Neural progenitor cell (in vitro differentiated cells): Measurements from ENCODE around the gene BRWD1. TPM values are rescaled to one million over a fixed set of nuclear protein-coding genes. Genes with fewer than 3 reads are reported as not detected.

Experiments
- DNase-seq: peaks from one replicate; pipeline ENCODE4 v3.0.0-alpha.2; 2016; ENCODE audit warnings: low spot score
- H2AFZ ChIP-seq: fragments of 200-600 bp; sonication (generic); replicated peaks from 2 replicates; pipeline ENCODE4 v1.6.1; 2016; ENCODE audit warnings: antibody characterized with exemption
- H3F3A ChIP-seq: fragments of 200-600 bp; sonication (generic); 2 replicates; pipeline ENCODE4 v1.6.1; 2016; ENCODE audit warnings: antibody characterized with exemption, low read depth
- H3K27ac ChIP-seq: fragments of 200-600 bp; sonication (generic); 2 replicates; pipeline ENCODE4 v1.5.1; 2016; ENCODE audit warnings: mild to moderate bottlenecking
- H3K27me3 ChIP-seq: fragments of 200-600 bp; sonication (generic); 2 replicates; pipeline ENCODE4 v1.6.1; 2016; ENCODE audit warnings: mild to moderate bottlenecking, moderate library complexity
- H3K36me3 ChIP-seq: fragments of 200-600 bp; sonication (generic); 2 replicates; pipeline ENCODE4 v1.5.1; 2016
- H3K4me1 ChIP-seq: fragments of 200-600 bp; sonication (generic); 2 replicates; pipeline ENCODE4 v1.6.1; 2016; ENCODE audit warnings: mixed run types
- H3K4me2 ChIP-seq: fragments of 200-600 bp; sonication (generic); 2 replicates; pipeline ENCODE4 v1.6.1; 2016
- H3K4me3 ChIP-seq: fragments of 200-600 bp; sonication (generic); 2 replicates; pipeline ENCODE4 v1.5.1; 2016
- H3K79me2 ChIP-seq: fragments of 200-600 bp; sonication (generic); 2 replicates; pipeline ENCODE4 v1.6.1; 2016; ENCODE audit warnings: low read depth
- H3K9ac ChIP-seq: fragments of 200-600 bp; sonication (generic); 2 replicates; pipeline ENCODE4 v1.6.1; 2016
- H3K9me3 ChIP-seq: fragments of 200-600 bp; sonication (generic); 2 replicates; pipeline ENCODE4 v1.5.1; 2016; ENCODE audit warnings: low read depth
- H4K20me1 ChIP-seq: fragments of 200-600 bp; sonication (generic); 2 replicates; pipeline ENCODE4 v1.6.1; 2016; ENCODE audit warnings: low read depth
- H3K27ac Mint-ChIP-seq: 3 replicates; pipeline ENCODE4 v1.8.0; 2021; ENCODE audit warnings: mixed read lengths
- H3K27me3 Mint-ChIP-seq: 2 replicates; pipeline ENCODE4 v1.8.0; 2022; ENCODE audit warnings: low read depth, mild to moderate bottlenecking, inconsistent platforms, moderate library complexity, mixed read lengths; ENCODE audit not compliant: insufficient read depth
- H3K36me3 Mint-ChIP-seq: 3 replicates; pipeline ENCODE4 v1.8.0; 2021; ENCODE audit warnings: mixed read lengths
- H3K4me1 Mint-ChIP-seq: 3 replicates; pipeline ENCODE4 v1.8.0; 2021; ENCODE audit warnings: mixed read lengths
- H3K4me3 Mint-ChIP-seq: 3 replicates; pipeline ENCODE4 v1.8.0; 2021; ENCODE audit warnings: mild to moderate bottlenecking, moderate library complexity, mixed read lengths
- H3K9me3 Mint-ChIP-seq: 3 replicates; pipeline ENCODE4 v1.8.0; 2020; ENCODE audit warnings: mixed read lengths
- CTCF ChIP-seq: fragments of 200-600 bp; sonication (generic); IDR thresholded peaks from 2 replicates; pipeline ENCODE4 v1.5.1; 2017; ENCODE audit warnings: antibody characterized with exemption, mild to moderate bottlenecking
- EZH2 ChIP-seq: fragments of 200-600 bp; sonication (generic); IDR thresholded peaks from 2 replicates; pipeline ENCODE4 v1.6.1; 2017; ENCODE audit warnings: antibody characterized with exemption, mild to moderate bottlenecking, moderate library complexity
- EZH2phosphoT487 ChIP-seq: fragments of 200-600 bp; sonication (generic); IDR thresholded peaks from 2 replicates; pipeline ENCODE4 v1.6.1; 2017; ENCODE audit warnings: antibody characterized with exemption
- total RNA-seq: library from RNA; depleted of rRNA; stranded (reverse); fragments of >200 nt; gene quantifications from 2 replicates; pipeline ENCODE4 v1.2.3, GENCODE V29; 2015; ENCODE audit warnings: low replicate concordance

The BRWD1 gene
- total RNA-seq, 1 donor from 2014 or later, result 130 TPM

- no peaks in the 10 kb centered on the region for H3K27me3 Mint-ChIP-seq
- no peak for TF ChIP-seq EZH2phosphoT487
- TF ChIP-seq CTCF, result no peak
- TF ChIP-seq EZH2, result no peak
- H3K9me3 ChIP-seq, result no peaks in the 10 kb centered on the region
- peaks cover 20% of the 10 kb centered on the region for H3K36me3 Mint-ChIP-seq
- H3K4me2 ChIP-seq, result no peak overlapping the region
- H2AFZ ChIP-seq, result no peak overlapping the region
- no peak overlapping the region for H3K27ac ChIP-seq
- no peaks in the 10 kb centered on the region for H3K79me2 ChIP-seq
- H3F3A ChIP-seq, result no peaks in the 10 kb centered on the region
- H4K20me1 ChIP-seq, result peaks cover 11% of the 10 kb centered on the region
- no peaks in the 10 kb centered on the region for H3K27me3 ChIP-seq
- H3K27ac Mint-ChIP-seq, result no peak overlapping the region
- DNase-seq, result no peak
- H3K9me3 Mint-ChIP-seq, result no peaks in the 10 kb centered on the region
- H3K36me3 ChIP-seq, result peaks cover 31% of the 10 kb centered on the region
- H3K4me3 Mint-ChIP-seq, result no peak overlapping the region
- H3K9ac ChIP-seq, result no peak overlapping the region
- H3K4me1 Mint-ChIP-seq, result no peaks in the 10 kb centered on the region
- no peaks in the 10 kb centered on the region for H3K4me1 ChIP-seq
- H3K4me3 ChIP-seq, result no peak overlapping the region
Measured at GRCh38 chr21:39197448-39198233, 115.8 kb downstream of the BRWD1 start.

GRCh38 chr21:39196838-39197237 lies 116.6 kb downstream of the BRWD1 start:
- Mint-ChIP-seq H3K4me3 (no peak overlapping the region), H3K36me3 (peaks cover 20% of the 10 kb centered on the region), H3K4me1 (no peaks in the 10 kb centered on the region), H3K27ac (no peak overlapping the region), H3K27me3 (no peaks in the 10 kb centered on the region), H3K9me3 (no peaks in the 10 kb centered on the region)
- Histone ChIP-seq H3K9ac (no peak overlapping the region), H3K4me1 (no peaks in the 10 kb centered on the region), H3F3A (no peaks in the 10 kb centered on the region), H3K27ac (no peak overlapping the region), H3K4me3 (no peak overlapping the region), H3K36me3 (peaks cover 27% of the 10 kb centered on the region), H3K9me3 (no peaks in the 10 kb centered on the region), H2AFZ (no peak overlapping the region), H3K4me2 (no peak overlapping the region), H3K79me2 (no peaks in the 10 kb centered on the region), H3K27me3 (no peaks in the 10 kb centered on the region), H4K20me1 (peaks cover 11% of the 10 kb centered on the region)
- no peak for DNase-seq
- TF ChIP-seq CTCF (no peak), EZH2 (no peak), EZH2phosphoT487 (no peak)

- no peak overlapping the region for H3K4me2 ChIP-seq
- DNase-seq, result no peak
- H3K9me3 ChIP-seq, result no peaks in the 10 kb centered on the region
- H3F3A ChIP-seq, result no peaks in the 10 kb centered on the region
- TF ChIP-seq CTCF (no peak), EZH2phosphoT487 (no peak), EZH2 (no peak)
- H3K4me3 ChIP-seq, result no peak overlapping the region
- no peaks in the 10 kb centered on the region for H3K27me3 ChIP-seq
- H3K4me1 ChIP-seq, result no peaks in the 10 kb centered on the region
- no peak overlapping the region for H3K9ac ChIP-seq
- peaks cover 17% of the 10 kb centered on the region for H3K36me3 Mint-ChIP-seq
- H3K4me3 Mint-ChIP-seq, result no peak overlapping the region
- H3K79me2 ChIP-seq, result no peaks in the 10 kb centered on the region
- peaks cover 11% of the 10 kb centered on the region for H4K20me1 ChIP-seq
- no peak overlapping the region for H2AFZ ChIP-seq
- peaks cover 27% of the 10 kb centered on the region for H3K36me3 ChIP-seq
- no peak overlapping the region for H3K27ac Mint-ChIP-seq
- H3K27ac ChIP-seq, result no peak overlapping the region
- H3K27me3 Mint-ChIP-seq, result no peaks in the 10 kb centered on the region
- no peaks in the 10 kb centered on the region for H3K4me1 Mint-ChIP-seq
- H3K9me3 Mint-ChIP-seq, result no peaks in the 10 kb centered on the region
Measured at GRCh38 chr21:39196310-39196709, 117.1 kb downstream of the BRWD1 start.
